ENCODE data around the gene FHIT.

GRCh38 chr3:61066800-61067199, 184.5 kb downstream of the FHIT start:
- TF ChIP-seq POLR2A (IDR thresholded peaks at IDR 0.05) = no peak
- no peak for TF ChIP-seq CTCF (IDR thresholded peaks at IDR 0.05)
